GM18867 (cell line): ENCODE measurements around the gene URAD.

Experiments
- ATAC-seq: cut with Tn5 transposase; IDR thresholded peaks from one replicate; pipeline ENCODE4 v1.9.1; 2021; ENCODE audit warnings: mild to moderate bottlenecking, moderate library complexity; ENCODE audit not compliant: unreplicated experiment

Gene URAD

GRCh38 chr13:27959976-27960361 is 28.5 kb downstream of the URAD start:
- no peak for ATAC-seq

- ATAC-seq = no peak
Measured at GRCh38 chr13:27956576-27957300, 31.8 kb downstream of the URAD start.

GRCh38 chr13:27955014-27955591 is 33.4 kb downstream of the URAD start:
- ATAC-seq = no peak

- no peak for ATAC-seq
Measured at GRCh38 chr13:27954406-27954851, 34.1 kb downstream of the URAD start.

- peak; percentile 78 for ATAC-seq
Measured at GRCh38 chr13:27953676-27954405, 34.7 kb downstream of the URAD start.

GRCh38 chr13:27952876-27953675 is 35.4 kb downstream of the URAD start:
- ATAC-seq = no peak

GRCh38 chr13:27942972-27943371 is 45.5 kb downstream of the URAD start:
- no peak for ATAC-seq

- ATAC-seq = no peak
Measured at GRCh38 chr13:27933580-27934328, 54.7 kb downstream of the URAD start.

- no peak for ATAC-seq
Measured at GRCh38 chr13:27933118-27933517, 55.4 kb downstream of the URAD start.

- ATAC-seq = no peak
Measured at GRCh38 chr13:27929868-27930267, 58.6 kb downstream of the URAD start.

GRCh38 chr13:27928805-27929753 is 59.4 kb downstream of the URAD start:
- ATAC-seq = no peak

GRCh38 chr13:27928353-27928804 is 60.1 kb downstream of the URAD start:
- no peak for ATAC-seq
